Kidney capillary endothelial cell (primary cell): ENCODE measurements around the gene BNC2.
"Not testable (repeated sequence)": the region's sequence is repeated elsewhere in the genome, so short reads cannot be mapped to it uniquely, and the experiment has no call there.

Experiments used
- DNase-seq: peaks from one replicate; pipeline ENCODE4 v3.0.0-alpha.2; 2018; ENCODE audit warnings: low spot score

BNC2 gene

DNA sequence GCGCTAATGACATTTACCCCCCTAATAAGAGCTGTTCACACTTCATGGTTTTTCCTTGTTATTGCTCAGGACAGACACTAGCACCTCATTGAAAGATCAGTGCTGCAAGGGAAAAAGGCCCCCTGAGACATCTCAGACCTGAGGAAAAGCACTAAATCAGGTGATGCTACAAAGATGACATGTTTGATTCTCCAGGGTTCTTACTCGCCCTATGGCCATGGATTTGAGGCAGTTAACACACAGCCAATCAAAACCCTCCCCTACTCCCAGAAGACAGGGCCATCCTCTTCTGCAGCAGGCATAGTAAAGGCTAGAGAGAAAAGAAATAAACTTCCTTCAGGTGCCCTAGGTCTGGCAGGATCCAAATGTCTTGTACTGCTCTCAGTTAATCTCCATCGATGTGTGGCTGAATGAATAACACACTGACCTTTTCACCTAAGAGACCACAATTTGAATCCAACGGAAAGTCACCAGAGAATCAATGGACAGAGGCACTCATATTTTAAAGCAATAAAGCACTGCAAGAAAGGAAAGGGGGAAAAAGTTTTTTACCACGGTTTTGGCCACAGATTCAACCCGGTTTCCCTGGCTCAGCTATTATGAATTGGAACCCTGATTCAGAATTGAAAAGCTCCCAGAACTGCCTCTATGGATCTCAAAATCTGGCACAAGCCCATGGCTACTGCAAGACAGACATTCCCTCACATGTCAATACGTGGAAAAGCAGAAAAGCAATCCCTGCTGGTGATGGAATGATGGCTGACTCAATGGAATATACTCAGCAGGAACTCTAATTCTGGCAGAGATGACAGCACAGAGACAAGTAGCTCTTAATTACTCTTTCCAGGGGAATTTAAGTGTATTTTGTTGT is 329.5 kb downstream of the BNC2 start:
- DNase-seq, result no peak

DNA sequence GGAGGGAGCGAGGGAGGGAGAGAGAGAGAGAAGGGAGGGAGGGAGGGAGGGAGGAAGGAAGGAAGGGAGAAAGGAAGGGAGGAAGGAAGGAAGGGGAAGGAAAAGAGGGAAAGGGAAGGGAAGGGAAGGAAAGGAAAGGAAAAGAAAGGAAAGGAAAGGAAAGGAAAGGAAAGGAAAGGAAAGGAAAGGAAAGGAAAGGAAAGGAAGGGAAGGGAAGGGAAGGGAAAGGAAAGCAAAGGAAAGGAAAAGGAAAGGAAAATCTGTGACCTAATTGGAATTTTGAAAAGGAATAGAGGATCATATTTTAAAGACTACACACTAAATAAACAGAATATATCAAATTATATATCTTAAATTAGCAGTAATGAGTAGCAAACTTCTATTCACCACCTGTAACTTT is 330.8 kb downstream of the BNC2 start:
- DNase-seq, result not testable (repeated sequence)

DNA sequence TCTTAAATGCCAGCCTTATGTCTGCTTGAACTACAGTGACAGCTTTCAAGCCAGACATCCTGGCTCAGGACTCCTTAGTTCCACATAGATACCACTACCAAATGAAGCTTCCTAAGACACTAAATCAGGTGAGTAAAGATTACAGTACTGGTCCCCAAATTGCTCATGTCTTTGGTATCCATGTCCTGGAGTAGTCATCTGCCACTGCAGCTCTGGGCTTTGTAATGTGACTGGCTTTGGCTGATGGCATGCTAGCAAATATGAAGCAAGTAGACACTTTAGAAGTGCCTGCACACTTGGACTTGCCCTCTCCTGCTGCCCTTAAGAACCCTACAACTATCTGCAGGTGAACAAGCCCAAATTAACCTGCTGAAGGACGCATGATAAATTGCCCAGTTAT is 334.9 kb downstream of the BNC2 start:
- no peak for DNase-seq

DNA sequence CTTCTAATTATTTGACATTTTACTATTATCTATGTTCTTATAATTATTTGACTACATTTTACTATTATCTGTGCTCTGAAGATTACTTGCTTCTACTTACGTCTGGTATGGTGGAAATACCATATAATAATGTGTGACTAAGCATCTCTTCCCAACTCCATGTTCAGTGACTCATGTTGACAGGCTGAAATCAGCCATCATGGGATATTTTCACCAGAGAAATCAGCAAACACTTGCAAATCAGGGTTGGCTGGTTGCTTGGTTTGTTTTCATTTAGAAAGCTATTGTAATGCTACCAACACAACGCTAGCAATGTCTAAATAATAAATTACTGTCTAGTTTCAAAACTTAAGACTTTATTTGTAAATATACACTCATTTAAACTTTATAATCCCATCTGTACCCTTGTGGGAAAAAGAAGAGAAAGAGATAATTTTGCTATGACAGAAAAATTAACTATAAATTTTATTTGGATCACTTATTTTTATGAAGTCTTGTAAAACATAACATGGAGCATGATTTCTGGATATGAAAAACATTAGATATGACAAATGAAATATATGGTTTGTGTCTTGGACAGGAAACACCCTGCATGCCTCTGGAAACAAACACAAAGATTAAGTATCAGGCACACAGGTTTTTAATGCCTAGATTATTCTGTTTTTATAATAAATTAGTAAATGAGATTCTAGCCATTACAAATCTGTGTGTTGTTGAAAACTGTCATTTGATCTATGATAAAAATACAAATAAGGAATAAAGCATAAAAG is 337.6 kb downstream of the BNC2 start:
- peak; percentile 81 for DNase-seq

GRCh38 chr9:16532272-16532671 is 338.2 kb downstream of the BNC2 start:
- no peak for DNase-seq

GRCh38 chr9:16530669-16531642 is 339.5 kb downstream of the BNC2 start:
- DNase-seq, result no peak

DNA sequence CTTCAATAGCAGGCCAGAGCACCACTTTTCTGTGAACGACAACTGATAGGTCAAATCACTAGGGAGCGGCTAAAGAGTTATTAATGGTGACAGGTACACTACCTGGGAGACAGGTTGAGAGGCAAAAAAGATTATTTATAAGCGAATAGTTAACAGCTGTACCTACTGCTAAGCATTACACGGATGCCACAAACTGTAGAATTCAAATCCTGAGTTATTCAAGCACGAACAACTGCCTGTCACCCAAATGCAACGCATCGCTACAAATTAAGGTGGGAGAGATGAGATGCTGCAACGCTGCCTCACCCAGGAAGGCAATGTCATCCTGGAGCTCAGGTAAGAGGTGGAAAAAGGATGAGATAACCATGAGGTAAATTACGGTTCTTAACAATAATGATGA is 342.9 kb downstream of the BNC2 start:
- no peak for DNase-seq

GRCh38 chr9:16526380-16526779 is 344.1 kb downstream of the BNC2 start:
- peak; percentile 84 for DNase-seq

GRCh38 chr9:16524823-16525222 is 345.6 kb downstream of the BNC2 start:
- DNase-seq, result no peak

DNA sequence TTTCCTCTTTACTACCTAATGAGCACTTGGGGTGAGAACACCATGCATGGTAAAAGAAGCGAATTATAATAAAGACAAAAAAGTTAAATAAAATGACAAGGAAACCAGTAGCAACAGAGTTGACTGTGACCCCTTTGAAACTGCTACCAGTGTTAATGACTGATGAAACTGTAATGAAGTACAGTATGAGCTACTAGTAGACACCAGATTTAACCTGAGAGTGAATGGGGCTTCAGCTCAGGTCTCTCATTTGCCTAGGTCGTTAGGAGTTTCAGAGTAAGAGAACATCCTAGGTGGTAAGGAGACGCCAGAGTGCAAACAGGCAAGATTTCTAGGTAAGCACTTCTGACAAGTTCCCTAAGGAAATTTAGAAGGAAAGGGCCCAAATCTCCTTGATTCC is 346.4 kb downstream of the BNC2 start:
- no peak for DNase-seq

DNA sequence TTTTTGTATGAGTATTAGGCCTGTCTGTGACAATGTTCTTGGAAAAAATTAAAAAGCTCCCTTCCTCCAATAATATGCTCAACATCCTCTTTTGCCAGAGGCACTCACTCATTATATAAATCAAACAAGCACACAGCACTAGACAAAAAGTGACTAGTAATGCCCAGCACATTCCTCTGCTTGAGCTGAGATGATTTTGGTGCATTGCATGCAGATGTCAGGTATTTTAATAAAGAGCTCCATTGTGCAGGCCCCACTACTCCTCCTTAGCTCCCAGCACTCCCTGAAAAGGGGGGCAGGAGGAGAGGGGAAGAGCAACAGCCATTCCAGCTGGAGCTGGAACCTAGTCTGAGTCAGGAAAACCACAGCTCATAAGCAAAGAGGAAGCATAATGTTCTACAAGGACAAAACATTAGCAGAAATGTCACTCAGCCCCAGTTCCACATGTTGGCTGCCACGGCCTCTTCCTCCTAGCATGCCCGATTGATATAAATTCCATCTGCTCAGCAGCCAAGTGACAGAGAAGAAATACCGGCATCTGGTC is 348.5 kb downstream of the BNC2 start:
- DNase-seq, result peak; percentile 19

DNA sequence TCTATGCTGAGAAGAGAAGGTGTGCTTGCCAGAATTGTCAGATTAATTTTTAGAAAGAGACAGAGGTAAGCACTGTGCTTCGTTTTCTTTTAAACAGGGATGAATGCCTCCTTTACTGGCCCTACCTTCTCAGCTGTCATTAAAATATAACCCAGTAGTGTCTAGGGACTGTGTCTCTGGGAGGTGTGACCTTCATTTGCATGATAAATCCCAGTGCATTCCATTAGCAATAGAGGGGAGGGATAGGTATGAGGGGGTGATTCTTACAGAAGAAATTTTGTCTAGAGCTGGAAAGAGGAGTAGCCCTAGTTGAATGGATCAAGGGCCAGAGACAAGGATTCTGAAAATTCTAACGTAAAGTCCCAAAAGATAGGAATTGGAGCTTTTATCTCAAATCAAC is 351.5 kb downstream of the BNC2 start:
- no peak for DNase-seq

- DNase-seq, result no peak
Measured at GRCh38 chr9:16516891-16517290, 353.6 kb downstream of the BNC2 start.

DNA sequence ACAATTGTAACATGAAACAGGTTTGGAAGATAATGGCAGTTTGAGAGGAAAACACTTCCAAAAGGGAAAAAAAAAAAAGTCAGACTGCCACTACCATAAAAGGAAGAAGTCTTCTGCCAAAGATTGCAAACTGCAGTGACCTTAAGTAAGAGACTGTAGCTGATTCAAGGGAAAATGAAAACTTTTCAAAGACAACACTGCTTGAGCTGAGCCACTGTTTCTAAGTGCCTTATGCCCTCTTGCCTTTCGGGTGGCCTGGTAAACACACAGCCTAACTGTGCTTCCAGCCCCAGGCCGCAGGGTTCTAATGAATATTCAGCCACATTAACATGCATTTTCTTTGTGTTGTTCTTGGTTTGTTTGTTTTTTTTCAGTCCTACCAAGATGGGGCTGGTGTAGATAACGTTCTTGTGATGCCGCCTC is 354.6 kb downstream of the BNC2 start:
- no peak for DNase-seq

- no peak for DNase-seq
Measured at GRCh38 chr9:16515207-16515606, 355.3 kb downstream of the BNC2 start.

- no peak for DNase-seq
Measured at GRCh38 chr9:16514131-16514530, 356.3 kb downstream of the BNC2 start.

GRCh38 chr9:16512281-16512680 is 358.2 kb downstream of the BNC2 start:
- no peak for DNase-seq

- peak; percentile 63 for DNase-seq
Measured at GRCh38 chr9:16510482-16510881, 360.0 kb downstream of the BNC2 start.

DNA sequence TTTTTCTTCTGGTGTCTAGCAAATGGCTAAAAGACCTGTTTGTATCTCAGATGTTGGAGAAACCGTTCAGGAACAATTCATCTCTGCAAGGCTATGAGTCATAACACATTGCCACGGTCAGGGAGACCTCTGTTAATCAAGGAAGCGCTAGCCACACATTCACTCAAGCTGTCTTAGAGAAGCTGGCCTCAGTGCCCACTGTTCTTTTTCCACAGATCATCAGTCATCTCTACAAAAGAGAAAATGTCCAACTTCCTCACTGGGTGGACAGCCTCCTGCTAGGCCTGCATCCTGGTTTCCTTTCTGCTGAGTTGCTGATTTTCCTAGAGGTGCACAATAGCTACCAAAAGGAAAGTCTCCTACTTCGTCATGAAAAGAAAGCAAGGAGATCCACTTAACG is 360.5 kb downstream of the BNC2 start:
- DNase-seq, result peak; percentile 80

- DNase-seq, result no peak
Measured at GRCh38 chr9:16505199-16505598, 365.3 kb downstream of the BNC2 start.

- DNase-seq, result no peak
Measured at GRCh38 chr9:16501726-16502125, 368.7 kb downstream of the BNC2 start.

- peak; percentile 50 for DNase-seq
Measured at GRCh38 chr9:16501141-16501540, 369.3 kb downstream of the BNC2 start.
